Effector CD8-positive, alpha-beta T cell (primary cell): ENCODE results near the gene PSPN.
A peak's percentile ranks its signal among the peaks of the same experiment; 100 is the strongest.

Source experiments
- DNase-seq: peaks from one replicate; lab custom pipeline; 2025; lab: John Stamatoyannopoulos, UW
- total RNA-seq, 4 experiments: gene quantifications; one replicate each; lab custom pipeline; 2026; lab: John Stamatoyannopoulos, UW

Gene PSPN
- total RNA-seq: 3.3 to 8.1 (median 6.1) reads per million in 4 experiments

- DNase-seq: no peak
Observed at GRCh38 chr19:6375411-6376010, at the start of gene PSPN. PSPN (minus strand) TSS chr19:6375933; CDS start chr19:6375849, 84 bp downstream.

GRCh38 chr19:6424939-6425731, 49.4 kb upstream of the PSPN start:
- peak; percentile 97 for DNase-seq

GRCh38 chr19:6424195-6424938, 48.6 kb upstream of the PSPN start, which contains the start of gene KHSRP:
KHSRP (minus strand) TSS chr19:6424811; CDS start chr19:6424701, 110 bp downstream.
- peak; percentile 25 for DNase-seq

- no peak for DNase-seq
Observed at GRCh38 chr19:6423499-6424194, 47.9 kb upstream of the PSPN start.

- no peak for DNase-seq
Observed at GRCh38 chr19:6421075-6422014, 45.6 kb upstream of the PSPN start.

GRCh38 chr19:6418562-6418932, 42.8 kb upstream of the PSPN start:
- no peak for DNase-seq

GRCh38 chr19:6417713-6418561, 42.2 kb upstream of the PSPN start:
- no peak for DNase-seq

- no peak for DNase-seq
Observed at GRCh38 chr19:6416658-6417405, 41.1 kb upstream of the PSPN start.

- DNase-seq: no peak
Observed at GRCh38 chr19:6415591-6416190, 40.0 kb upstream of the PSPN start.

- DNase-seq: no peak
Observed at GRCh38 chr19:6414793-6415590, 39.3 kb upstream of the PSPN start.

GRCh38 chr19:6413721-6414643, 38.2 kb upstream of the PSPN start:
- no peak for DNase-seq

GRCh38 chr19:6413291-6413690, 37.6 kb upstream of the PSPN start:
- DNase-seq: no peak

- peak; percentile 20 for DNase-seq
Observed at GRCh38 chr19:6412447-6413091, 36.8 kb upstream of the PSPN start.

- no peak for DNase-seq
Observed at GRCh38 chr19:6412061-6412446, 36.3 kb upstream of the PSPN start.

GRCh38 chr19:6409346-6409745, 33.6 kb upstream of the PSPN start:
- no peak for DNase-seq

GRCh38 chr19:6406401-6406800, 30.7 kb upstream of the PSPN start:
- no peak for DNase-seq
